Measurements from ENCODE around the gene KCNK4.

The KCNK4 gene

DNA sequence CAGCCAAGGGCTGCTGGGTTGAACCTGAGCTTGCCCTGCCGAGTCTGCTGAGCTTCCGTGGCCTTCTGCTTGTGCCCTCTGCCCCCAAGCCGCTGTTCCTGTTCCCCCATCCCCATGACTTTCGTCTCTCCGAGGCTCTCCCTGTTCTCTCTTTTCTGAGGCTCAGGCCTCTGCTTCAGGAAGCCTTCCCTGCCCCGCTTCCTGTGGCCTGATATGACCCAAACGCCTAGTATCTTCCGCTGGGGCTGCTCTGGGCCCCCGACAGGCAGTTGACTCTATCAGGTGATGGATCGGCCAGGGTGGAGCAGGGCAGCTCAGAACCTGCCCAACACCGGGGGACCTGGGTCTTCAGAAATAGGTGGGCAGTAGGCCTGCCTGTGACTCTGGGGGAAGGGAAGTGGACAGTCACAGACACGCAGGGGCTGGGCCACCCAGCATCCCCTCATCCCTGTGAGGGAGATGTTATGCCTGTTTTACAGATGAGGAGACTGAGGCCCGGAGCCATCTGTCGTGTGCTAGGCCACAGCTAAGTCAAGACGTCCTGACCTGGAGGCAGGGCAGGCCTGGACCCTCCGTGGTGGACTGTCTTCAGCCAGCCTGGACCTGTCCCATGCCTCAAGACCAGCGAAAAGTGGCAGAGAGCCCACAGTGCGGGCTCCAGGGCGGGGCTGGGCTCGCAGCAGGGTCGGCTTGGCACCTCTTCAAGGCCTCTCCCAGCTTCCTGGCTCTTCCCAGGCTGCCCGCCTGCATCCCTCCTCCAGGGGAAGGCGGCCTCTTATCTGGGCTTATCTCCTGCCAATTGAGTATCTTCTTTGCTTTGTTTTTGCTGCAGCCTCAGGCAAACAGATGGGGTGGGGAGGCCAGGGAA lies 22.8 kb upstream of the KCNK4 start:
- Mint-ChIP-seq H3K4me3 (peak overlapping the region; percentile 92), H3K36me3 (peaks cover 4% of the 10 kb centered on the region), H3K9me3 (no peaks in the 10 kb centered on the region), H3K4me1 (peaks cover 26% of the 10 kb centered on the region), H3K27ac (peak overlapping the region; percentile 97), H3K27me3 (no peaks in the 10 kb centered on the region)
- DNase-seq = no peak
- CTCF ChIA-PET = interaction anchor here (0.8 to 2.4 kb wide), 7 partner anchors 10 to 64 kb away, joined by 3 to 15 read pairs (median 6); partner anchors contain the start of genes ESRRA, FERMT3, PLCB3 and PPP1R14B

DNA sequence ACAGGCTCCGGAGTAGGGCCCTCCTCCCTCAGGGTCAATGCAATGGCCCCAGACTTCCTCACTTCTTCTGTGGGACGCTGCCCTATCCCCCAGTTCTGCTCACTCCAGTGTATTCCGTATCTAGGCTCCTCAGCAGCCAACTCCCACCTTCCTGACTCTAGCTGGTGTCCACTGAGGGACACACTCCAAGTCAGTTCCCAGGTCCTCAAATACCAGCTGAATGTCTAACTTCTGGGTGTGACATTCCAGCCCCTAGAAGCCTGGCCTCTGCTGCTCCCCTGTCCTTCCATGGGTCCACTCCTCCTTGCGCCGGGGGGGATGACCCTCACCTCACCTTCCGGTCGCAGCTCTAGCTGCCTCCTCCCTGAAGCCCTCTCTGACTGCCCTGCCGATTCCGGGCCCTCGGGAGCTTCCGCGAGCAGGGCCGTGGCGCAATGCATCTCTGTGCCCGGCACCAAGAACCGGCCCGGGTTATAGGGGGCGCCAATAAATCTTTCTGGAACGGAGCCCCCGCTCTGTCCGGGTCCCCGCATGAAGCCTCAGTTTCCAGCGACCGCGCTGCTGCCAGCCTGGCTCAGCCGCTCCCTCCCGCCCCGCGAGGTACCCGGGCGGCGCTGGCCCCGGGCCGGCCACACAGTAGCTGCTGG lies 22.1 kb upstream of the KCNK4 start:
- Mint-ChIP-seq H3K27ac (peak overlapping the region; percentile 97), H3K4me1 (peaks cover 26% of the 10 kb centered on the region), H3K9me3 (no peaks in the 10 kb centered on the region), H3K4me3 (peak overlapping the region; percentile 92), H3K27me3 (no peaks in the 10 kb centered on the region), H3K36me3 (peaks cover 7% of the 10 kb centered on the region)
- CTCF ChIA-PET = interaction anchor here (0.8 to 2.4 kb wide), 6 partner anchors 11 to 64 kb away, joined by 3 to 15 read pairs (median 8); partner anchors contain the start of genes ESRRA, FERMT3, PLCB3 and PPP1R14B
- DNase-seq = peak; percentile 61

DNA sequence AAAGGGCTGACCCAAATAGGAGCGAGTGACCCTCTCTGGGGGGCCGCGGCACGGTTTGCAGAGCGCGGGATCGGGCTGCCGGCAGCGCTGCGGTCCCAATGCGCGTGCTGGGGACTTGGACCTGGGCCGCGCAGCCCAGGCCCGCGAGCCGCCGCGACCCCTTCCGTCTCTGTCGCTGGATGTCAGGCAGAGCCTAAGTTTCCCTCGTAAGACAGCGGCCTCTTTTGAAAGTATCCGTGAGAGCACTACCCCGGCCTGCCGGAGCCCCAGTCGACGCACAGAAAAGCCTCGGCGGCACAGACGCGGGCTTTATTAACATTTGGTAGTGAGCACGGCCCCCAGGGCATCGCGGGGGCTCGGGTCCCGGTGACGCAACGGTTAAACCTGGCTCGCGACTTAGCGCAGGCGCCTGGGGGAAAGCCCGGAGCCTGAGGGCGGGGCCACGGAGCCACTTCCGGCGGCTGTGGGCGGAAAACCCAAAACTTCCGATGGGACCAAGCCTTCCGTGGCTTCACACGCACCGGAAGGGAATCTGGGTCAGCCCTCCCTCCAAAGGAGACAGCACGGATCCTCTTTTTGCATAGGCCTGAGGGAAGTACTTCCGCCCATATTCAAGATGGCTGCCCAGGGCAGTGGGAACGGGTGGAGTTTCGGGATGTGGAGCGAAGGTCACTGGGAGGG lies 21.4 kb upstream of the KCNK4 start:
- H3K36me3 Mint-ChIP-seq = peaks cover 8% of the 10 kb centered on the region
- no peaks in the 10 kb centered on the region for H3K9me3 Mint-ChIP-seq
- CTCF ChIA-PET = interaction anchor here (1.0 to 2.4 kb wide), 6 partner anchors 11 to 65 kb away, joined by 3 to 15 read pairs (median 8); partner anchors contain the start of genes ESRRA, FERMT3, PLCB3 and PPP1R14B
- peaks cover 26% of the 10 kb centered on the region for H3K4me1 Mint-ChIP-seq
- peak overlapping the region; percentile 92 for H3K4me3 Mint-ChIP-seq
- no peaks in the 10 kb centered on the region for H3K27me3 Mint-ChIP-seq
- peak; percentile 98 for DNase-seq
- peak overlapping the region; percentile 97 for H3K27ac Mint-ChIP-seq

DNA sequence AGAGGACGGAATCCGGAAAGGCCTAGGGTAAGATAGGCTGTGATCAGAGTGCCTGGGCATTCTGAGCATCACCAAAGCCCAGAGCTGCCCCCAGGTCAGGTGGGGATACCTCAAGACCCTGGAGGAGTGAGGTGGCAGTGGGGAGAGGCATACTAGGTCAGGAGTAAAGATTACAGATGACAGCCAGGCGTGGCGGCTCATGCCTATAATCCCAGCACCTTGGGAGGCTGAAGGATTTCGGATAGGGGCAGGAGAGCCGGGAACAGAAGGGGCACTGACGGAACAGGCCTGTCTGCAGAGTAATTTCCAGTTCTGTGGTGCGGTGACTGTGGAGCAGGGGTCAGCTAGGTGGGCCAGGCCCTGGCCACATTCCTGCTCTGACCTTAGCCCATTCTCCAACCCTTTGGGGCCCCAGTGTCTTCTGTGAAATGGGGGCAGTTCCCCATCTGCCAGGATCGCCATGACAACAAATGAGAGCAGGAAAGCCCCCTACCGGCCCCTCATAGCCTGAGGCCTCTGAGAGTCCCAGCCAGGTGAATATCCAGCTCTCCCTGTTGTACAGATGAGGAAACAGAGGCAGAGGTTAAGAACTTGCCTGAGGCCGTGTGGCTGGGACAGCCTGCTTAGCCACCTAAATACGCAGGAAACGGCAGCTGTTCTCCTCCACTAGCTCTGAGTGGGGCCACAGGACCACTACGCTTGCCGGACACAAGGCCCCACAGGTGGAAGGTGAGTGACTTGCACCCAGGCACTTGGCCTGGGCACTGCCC lies 15.9 kb upstream of the KCNK4 start:
- Mint-ChIP-seq H3K36me3 (peaks cover 13% of the 10 kb centered on the region), H3K27me3 (no peaks in the 10 kb centered on the region), H3K4me3 (no peak overlapping the region), H3K27ac (no peak overlapping the region), H3K9me3 (no peaks in the 10 kb centered on the region), H3K4me1 (peaks cover 13% of the 10 kb centered on the region)
- CTCF ChIA-PET = interaction anchor here (1.5 kb wide), 1 partner anchor 29 kb away, joined by 4 read pairs; the partner anchor contains the start of gene ESRRA
- no peak for DNase-seq

DNA sequence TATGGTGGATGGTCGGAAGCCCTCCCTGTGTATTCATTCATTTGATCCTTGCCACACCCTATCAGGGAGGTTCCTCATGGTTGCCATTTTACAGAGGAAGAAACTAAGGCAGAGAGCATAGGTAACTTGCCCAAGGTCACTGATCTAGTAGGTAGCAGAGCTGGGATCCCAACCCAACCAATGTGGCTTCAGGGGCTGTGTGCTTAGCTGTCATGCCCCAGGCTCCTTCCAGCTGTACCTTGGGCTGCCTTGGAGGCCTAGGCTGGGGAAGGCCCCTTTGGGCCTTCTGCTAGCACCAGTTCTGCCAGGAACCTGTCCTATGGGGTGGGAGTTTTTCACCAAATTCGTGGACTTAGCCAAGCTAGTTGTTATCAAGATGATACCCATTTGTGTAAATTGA lies 15.3 kb upstream of the KCNK4 start:
- Mint-ChIP-seq H3K9me3 (no peaks in the 10 kb centered on the region), H3K4me3 (no peak overlapping the region), H3K27me3 (no peaks in the 10 kb centered on the region), H3K36me3 (peaks cover 13% of the 10 kb centered on the region), H3K4me1 (peaks cover 13% of the 10 kb centered on the region), H3K27ac (no peak overlapping the region)
- DNase-seq = no peak
- CTCF ChIA-PET = interaction anchor here (1.5 kb wide), 1 partner anchor 29 kb away, joined by 4 read pairs; the partner anchor contains the start of gene ESRRA

DNA sequence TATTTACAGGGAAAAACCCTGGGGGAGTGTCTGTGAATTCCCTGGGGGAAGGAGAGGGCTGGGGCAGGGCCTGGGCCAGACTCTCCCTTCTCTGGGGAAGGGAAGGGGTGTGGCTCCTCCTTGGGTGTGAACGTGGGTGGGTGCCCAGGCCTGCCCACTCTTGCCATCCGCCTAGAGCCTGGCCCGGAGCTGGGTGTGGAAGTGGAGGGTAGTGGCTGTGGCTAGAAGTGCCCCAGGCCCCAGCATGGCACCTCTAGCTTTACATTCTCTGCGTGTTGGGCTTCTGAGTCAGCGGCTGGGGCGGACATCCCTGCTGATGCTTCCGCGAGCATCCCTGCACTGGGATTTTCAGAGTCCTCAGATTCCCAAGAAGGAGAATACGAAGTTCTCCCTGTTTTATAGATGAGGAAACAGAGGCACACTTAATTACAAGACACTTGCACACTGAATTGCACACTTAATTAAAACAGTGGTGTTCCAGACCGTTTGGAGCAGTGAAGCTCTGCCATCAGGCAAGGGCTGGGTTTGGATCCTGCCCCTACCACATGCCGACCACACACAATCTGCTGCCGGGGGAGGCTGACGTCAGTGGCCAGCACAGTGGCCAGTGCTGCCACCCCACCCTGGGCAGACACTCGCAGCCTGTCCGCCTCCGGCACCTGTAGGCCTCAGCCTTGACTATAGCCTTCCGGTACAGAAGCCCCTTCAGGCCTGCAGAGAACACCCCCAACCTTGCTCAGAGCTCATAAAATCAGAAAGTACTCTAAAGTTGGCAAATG lies 14.3 kb upstream of the KCNK4 start:
- no peak overlapping the region for H3K27ac Mint-ChIP-seq
- H3K4me3 Mint-ChIP-seq = no peak overlapping the region
- no peaks in the 10 kb centered on the region for H3K9me3 Mint-ChIP-seq

DNA sequence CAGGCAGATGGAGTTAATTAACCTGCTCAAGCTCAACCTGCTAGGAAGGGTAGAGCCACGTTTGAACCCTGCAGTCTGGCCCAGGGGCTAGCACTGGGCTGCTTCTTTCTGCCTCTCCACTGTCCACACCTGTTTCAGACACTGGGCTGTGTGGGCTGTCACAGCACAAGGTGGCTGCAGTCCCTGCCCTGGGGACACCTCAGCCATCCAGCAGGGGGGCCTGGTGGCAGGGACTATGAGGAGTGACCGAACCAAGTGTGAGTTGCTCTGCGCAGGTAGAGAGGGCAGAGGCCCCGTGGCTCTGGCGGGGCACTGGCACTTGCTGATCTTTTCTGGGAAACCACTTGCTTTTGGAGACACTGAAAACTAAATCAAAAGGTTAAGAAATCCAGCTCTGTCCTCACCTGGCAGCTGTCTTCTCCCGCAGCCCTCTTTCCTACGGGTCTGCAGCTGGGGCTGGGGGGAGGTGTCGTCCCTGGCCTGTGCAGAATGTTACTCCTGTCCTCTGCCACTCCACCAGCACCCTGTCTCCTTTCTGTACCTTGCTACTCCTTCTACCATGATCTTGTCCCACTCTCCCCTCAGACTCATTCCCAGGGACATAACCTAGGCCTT lies 12.4 kb upstream of the KCNK4 start:
- CTCF ChIA-PET = no interaction called here
- Mint-ChIP-seq H3K27ac (no peak overlapping the region), H3K4me3 (no peak overlapping the region), H3K27me3 (no peaks in the 10 kb centered on the region), H3K36me3 (peaks cover 15% of the 10 kb centered on the region), H3K9me3 (no peaks in the 10 kb centered on the region), H3K4me1 (peaks cover 15% of the 10 kb centered on the region)
- DNase-seq = no peak

More for the DNA sequence above, 14.3 kb upstream of the KCNK4 start:
- H3K36me3 Mint-ChIP-seq = peaks cover 13% of the 10 kb centered on the region
- peaks cover 11% of the 10 kb centered on the region for H3K4me1 Mint-ChIP-seq
- DNase-seq = no peak
- CTCF ChIA-PET = interaction anchor here (0.8 to 1.5 kb wide), 3 partner anchors 9 to 72 kb away, joined by 3 to 4 read pairs (median 3); partner anchors contain the start of genes ESRRA and GPR137
- H3K27me3 Mint-ChIP-seq = no peaks in the 10 kb centered on the region

DNA sequence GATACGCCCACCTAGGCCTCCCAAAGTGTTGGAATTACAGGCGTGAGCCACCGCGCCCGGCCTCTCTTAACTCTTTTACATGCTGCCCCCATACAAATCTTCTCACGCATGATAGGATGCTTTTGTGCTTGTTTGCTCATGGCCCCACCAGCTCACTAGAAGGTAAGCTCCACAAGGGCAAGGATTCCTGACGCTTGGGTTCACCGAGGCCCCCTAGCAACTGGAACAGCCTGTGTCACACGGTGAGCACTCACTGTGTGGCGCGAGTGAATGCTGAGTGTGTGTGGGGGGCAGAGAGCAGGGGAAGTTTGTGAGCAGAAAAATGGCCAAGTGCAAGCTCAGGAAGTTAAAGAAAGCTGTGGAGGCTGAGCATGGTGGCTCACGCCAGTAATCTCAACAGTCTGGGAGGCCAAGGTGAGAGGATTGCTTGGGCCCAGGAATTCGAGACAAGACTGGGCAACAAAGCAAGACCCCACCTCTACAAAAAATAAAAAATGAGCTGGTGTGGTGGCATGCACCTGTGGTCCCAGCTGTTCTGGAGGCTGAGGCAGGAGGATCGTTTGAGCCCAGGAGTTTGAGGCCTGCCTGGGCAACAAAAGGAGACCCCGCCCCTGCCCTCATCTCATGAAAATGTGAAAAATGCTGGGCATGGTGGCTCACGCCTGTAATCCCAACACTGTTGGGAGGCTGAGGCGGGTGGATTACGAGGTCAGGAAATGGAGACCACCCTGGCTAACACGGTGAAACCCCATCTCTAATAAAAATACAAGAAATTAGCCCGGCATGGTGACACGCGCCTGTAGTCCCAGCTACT lies 8.9 kb upstream of the KCNK4 start:
- no peak overlapping the region for H3K27ac Mint-ChIP-seq
- peaks cover 31% of the 10 kb centered on the region for H3K4me1 Mint-ChIP-seq
- H3K9me3 Mint-ChIP-seq = no peaks in the 10 kb centered on the region
- no peaks in the 10 kb centered on the region for H3K27me3 Mint-ChIP-seq
- no peak overlapping the region for H3K4me3 Mint-ChIP-seq
- peaks cover 9% of the 10 kb centered on the region for H3K36me3 Mint-ChIP-seq
- CTCF ChIA-PET = interaction anchor here (1.4 kb wide), 1 partner anchor 19 kb away, joined by 4 read pairs; no protein-coding TSS in a partner anchor
- no peak for DNase-seq

DNA sequence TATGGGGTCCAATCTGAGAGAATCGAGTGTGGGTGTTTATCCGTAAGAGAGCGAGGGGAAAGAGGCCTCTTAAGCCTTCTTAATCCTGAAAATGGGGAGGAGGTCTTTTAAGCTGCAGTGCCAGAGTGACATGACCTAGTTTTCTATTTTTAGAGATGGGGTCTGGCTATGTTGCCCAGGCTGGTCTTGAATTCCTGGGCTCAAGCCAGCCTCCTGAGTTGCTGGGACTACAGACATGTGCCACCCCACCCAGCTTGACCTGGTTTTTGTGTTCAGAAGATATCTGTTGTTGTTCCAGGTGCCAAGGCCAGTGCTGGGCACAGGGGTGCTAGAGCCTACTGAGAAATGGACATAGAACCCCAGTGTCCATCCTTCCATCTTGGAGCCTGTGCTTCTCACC lies 8.0 kb upstream of the KCNK4 start:
- peak overlapping the region; percentile 83 for H3K4me3 Mint-ChIP-seq
- H3K36me3 Mint-ChIP-seq = peaks cover 9% of the 10 kb centered on the region
- H3K4me1 Mint-ChIP-seq = peaks cover 32% of the 10 kb centered on the region
- DNase-seq = no peak
- CTCF ChIA-PET = interaction anchor here (0.8 to 2.5 kb wide), 3 partner anchors 12 to 73 kb away, joined by 3 to 15 read pairs (median 14); no protein-coding TSS in a partner anchor
- no peaks in the 10 kb centered on the region for H3K9me3 Mint-ChIP-seq
- H3K27ac Mint-ChIP-seq = no peak overlapping the region
- H3K27me3 Mint-ChIP-seq = no peaks in the 10 kb centered on the region

DNA sequence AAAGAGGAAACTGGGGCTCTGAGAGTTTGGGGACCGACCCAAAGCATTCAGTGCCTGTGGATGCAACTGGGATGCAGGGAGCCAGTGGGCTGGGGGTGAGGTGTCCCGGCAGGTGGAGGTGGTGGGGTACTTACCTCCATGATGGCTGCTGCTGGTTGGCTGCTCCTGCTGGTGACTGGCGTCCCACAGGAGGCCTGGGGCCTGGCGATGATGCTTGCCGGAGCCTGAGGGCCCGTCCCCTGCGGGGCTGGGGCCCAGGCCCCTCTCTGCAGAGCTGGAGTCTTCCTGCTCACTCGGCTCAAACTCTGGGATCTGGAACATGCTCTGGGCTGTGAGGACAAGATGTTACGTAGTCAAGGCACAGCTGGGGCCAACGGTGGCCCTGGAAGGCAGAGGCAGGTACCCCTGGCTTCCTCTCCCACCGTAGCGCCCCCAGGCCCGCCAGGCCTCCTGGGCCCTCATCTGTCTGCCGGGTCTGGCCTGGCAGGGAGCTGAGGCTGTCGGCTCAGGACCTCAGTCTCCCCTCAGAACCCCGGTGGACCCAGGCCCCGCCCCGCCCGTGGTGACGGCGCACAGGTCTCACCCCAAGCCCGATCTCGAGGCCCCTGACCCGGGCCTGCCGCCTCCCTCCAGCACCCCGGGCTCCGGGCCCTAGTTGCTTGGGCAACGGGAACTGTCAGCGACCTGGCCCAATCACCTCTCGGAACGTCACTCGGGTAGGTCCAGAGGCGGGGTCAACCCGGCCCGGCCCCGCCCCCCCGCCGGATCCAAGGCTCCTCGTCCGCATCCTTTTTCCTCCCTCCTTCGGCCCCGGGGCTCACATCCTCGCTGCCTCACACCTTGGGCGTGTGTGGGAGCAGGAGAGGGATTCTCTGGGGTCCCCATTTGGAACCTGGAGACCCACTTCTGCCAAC lies 6.8 kb upstream of the KCNK4 start, which contains the start of gene BAD:
Gene BAD, minus strand, starts transcription at position 618 of the 914 bp plus-strand sequence. Its CDS starts 297 bp downstream, at position 321.
- peak; percentile 96 for DNase-seq
- peaks cover 4% of the 10 kb centered on the region for H3K36me3 Mint-ChIP-seq
- peaks cover 29% of the 10 kb centered on the region for H3K4me1 Mint-ChIP-seq
- H3K27me3 Mint-ChIP-seq = peaks cover 10% of the 10 kb centered on the region
- peak within 1 kb of the TSS; percentile 83 for H3K4me3 Mint-ChIP-seq
- H3K9me3 Mint-ChIP-seq = no peaks in the 10 kb centered on the region
- CTCF ChIA-PET = interaction anchor here (0.7 to 2.5 kb wide), 5 partner anchors 13 to 80 kb away, joined by 3 to 15 read pairs (median 5); no protein-coding TSS in a partner anchor
- H3K27ac Mint-ChIP-seq = peak within 1 kb of the TSS; percentile 89
